ENCODE measurements around the gene TMEM11.
A peak's percentile ranks its signal among the peaks of the same experiment; 100 is the strongest.

Gene TMEM11, protein sequence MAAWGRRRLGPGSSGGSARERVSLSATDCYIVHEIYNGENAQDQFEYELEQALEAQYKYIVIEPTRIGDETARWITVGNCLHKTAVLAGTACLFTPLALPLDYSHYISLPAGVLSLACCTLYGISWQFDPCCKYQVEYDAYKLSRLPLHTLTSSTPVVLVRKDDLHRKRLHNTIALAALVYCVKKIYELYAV

DNA sequence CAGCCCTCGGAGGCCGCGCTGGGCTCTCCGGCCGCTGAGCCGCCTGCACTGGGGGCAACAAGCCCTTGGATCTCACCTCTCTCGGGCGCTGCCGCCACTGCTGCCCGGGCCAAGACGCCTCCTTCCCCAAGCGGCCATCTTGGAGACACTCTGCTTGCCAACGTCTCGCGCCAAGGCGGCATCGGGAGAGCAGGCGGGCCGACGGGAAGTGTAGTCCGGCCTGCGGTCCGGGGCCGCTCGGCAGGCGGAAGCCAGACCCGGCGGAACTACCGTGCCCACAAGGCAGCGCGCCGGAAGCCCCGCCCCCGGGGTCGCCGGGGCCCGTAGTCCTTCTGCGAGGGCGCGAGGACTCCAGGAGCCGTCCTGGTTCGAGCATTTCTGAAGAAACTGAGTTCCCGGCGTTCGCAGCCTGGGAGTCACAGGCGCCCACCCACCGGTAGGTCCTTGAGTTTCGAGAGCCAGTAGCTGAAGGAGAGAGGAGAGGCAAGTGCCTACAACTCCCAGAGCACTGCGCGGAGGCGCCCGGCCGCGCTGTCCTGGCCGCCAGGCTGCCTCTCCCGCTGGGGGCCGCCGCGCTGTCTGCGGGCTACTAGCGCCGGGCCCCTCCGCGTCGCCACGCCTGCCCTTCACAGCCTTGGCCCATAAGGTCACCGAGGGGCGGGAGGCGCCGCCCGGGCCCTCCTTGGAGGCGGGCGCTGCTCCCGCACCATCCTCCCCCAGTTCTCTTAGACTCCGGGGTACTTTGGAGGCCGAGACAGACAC lies at the start of gene TMEM11:
TMEM11 (minus strand) TSS at position 147 of the 762 bp plus-strand sequence; CDS start at position 138, 9 bp downstream.
- H3K4me3 ChIP-seq (ENCODE audit: control insufficient read depth, low read depth, low read length): peak within 1 kb of the TSS; percentile 87
- peak; percentile 92 for DNase-seq (ENCODE audit: low read depth)
- TF ChIP-seq, protein P1, sequence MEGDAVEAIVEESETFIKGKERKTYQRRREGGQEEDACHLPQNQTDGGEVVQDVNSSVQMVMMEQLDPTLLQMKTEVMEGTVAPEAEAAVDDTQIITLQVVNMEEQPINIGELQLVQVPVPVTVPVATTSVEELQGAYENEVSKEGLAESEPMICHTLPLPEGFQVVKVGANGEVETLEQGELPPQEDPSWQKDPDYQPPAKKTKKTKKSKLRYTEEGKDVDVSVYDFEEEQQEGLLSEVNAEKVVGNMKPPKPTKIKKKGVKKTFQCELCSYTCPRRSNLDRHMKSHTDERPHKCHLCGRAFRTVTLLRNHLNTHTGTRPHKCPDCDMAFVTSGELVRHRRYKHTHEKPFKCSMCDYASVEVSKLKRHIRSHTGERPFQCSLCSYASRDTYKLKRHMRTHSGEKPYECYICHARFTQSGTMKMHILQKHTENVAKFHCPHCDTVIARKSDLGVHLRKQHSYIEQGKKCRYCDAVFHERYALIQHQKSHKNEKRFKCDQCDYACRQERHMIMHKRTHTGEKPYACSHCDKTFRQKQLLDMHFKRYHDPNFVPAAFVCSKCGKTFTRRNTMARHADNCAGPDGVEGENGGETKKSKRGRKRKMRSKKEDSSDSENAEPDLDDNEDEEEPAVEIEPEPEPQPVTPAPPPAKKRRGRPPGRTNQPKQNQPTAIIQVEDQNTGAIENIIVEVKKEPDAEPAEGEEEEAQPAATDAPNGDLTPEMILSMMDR (conservative IDR thresholded peaks at IDR 0.05; ENCODE audit: control insufficient read depth, insufficient read depth, low read depth, low read length): no peak

DNA sequence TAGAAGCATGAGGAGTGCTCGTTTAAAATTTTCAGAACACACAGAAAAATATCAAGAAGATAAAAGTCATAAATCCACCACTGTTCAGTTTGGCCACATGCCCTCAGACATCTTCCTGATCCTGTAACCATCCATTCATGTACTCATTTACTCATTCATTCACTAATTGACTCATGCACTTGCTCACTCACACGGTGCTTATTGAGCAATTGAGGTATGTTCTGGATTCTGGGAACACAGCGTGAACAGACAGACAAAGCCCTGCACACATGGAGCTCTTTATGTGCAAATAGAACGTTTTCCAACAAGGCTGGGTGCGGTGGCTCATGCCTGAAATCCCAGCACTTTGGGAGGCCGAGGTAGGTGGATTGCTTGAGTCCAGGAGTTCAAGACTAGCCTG lies 49.4 kb upstream of the TMEM11 start:
- H3K4me3 ChIP-seq (ENCODE audit: control insufficient read depth, low read depth, low read length): no peak overlapping the region
- TF ChIP-seq, protein P1 (conservative IDR thresholded peaks at IDR 0.05; ENCODE audit: control insufficient read depth, insufficient read depth, low read depth, low read length): no peak
- peak; percentile 94 for DNase-seq (ENCODE audit: low read depth)

DNA sequence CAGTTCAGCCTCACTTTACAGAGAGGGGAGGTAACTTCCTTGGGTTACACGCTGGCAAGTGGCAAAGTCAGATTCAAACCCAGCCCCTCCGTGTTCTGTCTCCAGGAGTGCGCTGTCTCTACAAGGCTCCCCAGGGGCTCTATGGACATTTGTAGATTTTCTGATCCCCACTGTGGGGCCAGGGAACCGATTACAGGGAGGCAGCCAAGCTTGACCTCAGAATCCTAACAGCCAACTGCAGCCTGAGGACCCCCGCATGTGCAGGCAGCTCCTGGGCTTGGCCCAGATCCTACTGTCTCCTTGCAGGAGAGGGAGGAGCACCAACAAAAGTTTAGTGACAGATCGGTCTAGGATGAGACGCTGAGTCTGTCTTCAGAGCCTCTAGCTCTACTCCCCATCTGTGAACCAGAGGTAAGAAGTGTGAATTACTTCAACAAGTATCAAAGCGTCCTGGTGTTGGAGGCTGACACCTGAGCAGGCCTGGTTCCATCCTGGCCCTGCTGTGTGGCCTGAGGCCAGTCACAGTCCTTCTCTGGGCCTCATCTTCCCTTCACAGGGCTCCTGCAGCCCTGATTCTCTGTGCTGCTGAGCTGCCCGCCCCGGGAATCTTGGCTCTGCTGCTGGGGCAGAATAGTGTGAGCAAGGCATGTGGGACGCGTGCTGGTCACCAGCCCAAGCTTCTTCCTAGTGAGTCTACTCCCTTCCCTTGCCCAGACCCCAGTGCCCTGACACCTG lies 48.5 kb upstream of the TMEM11 start:
- H3K4me3 ChIP-seq (ENCODE audit: control insufficient read depth, low read depth, low read length): no peak overlapping the region
- DNase-seq (ENCODE audit: low read depth): no peak
- TF ChIP-seq, protein P1 (conservative IDR thresholded peaks at IDR 0.05; ENCODE audit: control insufficient read depth, insufficient read depth, low read depth, low read length): no peak

DNA sequence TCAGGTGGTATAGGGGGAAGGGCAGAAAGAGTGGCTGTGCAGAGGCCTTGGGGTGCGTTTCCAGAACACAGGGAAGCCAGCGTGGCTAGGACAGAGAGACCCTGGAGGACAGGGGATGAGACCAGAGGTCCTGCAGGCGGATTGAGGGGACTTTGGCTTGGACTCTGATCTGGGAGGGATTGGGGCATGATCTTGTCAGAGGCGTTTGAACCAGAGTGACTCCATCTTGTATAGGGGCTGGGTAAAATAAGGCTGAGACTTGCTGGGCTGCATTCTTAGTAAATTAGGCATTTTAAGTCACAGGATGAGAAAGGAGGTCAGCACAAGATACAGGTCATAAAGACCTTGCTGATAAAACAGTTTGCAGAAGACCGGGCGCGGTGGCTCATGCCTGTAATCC lies 44.6 kb upstream of the TMEM11 start:
- TF ChIP-seq, protein P1 (conservative IDR thresholded peaks at IDR 0.05; ENCODE audit: control insufficient read depth, insufficient read depth, low read depth, low read length): no peak
- DNase-seq (ENCODE audit: low read depth): no peak
- no peak overlapping the region for H3K4me3 ChIP-seq (ENCODE audit: control insufficient read depth, low read depth, low read length)

DNA sequence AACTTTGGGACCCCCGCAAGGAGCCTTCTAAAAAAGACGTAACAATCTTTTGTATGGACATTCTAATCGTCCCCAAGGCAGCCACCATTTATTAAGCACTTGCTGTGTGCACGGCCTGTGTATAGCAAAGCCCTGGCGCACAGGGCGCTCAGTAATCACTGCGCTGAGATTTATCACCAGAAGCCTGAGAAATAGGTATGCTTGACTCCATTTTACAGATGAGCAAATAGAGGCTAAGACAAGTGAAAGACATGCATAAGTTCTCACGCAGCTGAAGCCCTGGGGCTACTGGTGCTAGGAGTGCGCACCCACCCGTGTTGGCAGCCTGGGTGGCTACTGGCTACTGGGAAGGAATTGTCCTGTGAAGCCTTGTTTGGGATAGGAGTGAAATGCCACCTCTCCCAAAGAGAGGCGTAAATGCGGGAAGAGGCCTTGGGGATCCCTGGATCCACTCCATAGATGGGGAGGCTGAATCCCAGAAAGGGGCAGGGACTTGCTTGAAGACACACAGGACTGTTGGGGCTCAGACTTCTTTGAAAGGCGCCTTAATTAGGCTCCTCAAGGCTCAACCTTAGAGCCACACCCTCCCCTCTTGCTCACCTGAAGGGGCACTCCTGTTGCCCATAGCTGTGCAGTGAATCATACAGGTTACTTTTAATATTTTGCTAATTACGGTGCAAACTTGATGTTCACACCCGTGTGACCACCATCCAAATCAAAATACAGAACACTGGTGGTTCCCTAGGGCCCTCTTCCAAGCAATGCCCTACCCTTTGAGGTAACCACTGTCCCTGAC lies 39.9 kb upstream of the TMEM11 start:
- H3K4me3 ChIP-seq (ENCODE audit: control insufficient read depth, low read depth, low read length): peak overlapping the region; percentile 49
- TF ChIP-seq, protein P1 (conservative IDR thresholded peaks at IDR 0.05; ENCODE audit: control insufficient read depth, insufficient read depth, low read depth, low read length): no peak
- no peak for DNase-seq (ENCODE audit: low read depth)
